Activated CD4-positive, alpha-beta T cell treated with anti-CD3 and anti-CD28 coated beads for 36 hours (primary cell): ENCODE results near the gene TMPRSS11B. TPM values are rescaled to one million over a fixed set of nuclear protein-coding genes. Genes with fewer than 3 reads are reported as not detected.
"Not testable (repeated sequence)": the region's sequence is repeated elsewhere in the genome, so short reads cannot be mapped to it uniquely, and the experiment has no call there.

Source experiments
- ATAC-seq: fragments of 200-7000 bp; cut with Tn5 transposase; one replicate; pipeline ENCODE4 v1.10.0; 2021; ENCODE audit warnings: mild to moderate bottlenecking, moderate library complexity
- CTCF ChIA-PET: fragments of 350-600 bp; sonication (Branson Sonifier 250); formaldehyde crosslinking; loops from one replicate; lab custom pipeline; 2021; ENCODE audit warnings: antibody characterized with exemption; lab: Charles Lee
- POLR2A ChIA-PET: fragments of 350-600 bp; sonication (Branson Sonifier 250); formaldehyde crosslinking; loops from one replicate; lab custom pipeline; 2021; ENCODE audit warnings: antibody characterized with exemption, inconsistent platforms; lab: Charles Lee
- DNase-seq: peaks from one replicate; pipeline ENCODE4 v3.0.0-alpha.2; 2020
- H3K27ac Mint-ChIP-seq: one replicate; pipeline ENCODE4 v1.8.0; 2021; ENCODE audit warnings: mixed read lengths
- H3K27me3 Mint-ChIP-seq: one replicate; pipeline ENCODE4 v1.8.0; 2021; ENCODE audit warnings: mixed read lengths
- H3K36me3 Mint-ChIP-seq: one replicate; pipeline ENCODE4 v1.8.0; 2021; ENCODE audit warnings: low read depth, mixed read lengths
- H3K4me1 Mint-ChIP-seq: one replicate; pipeline ENCODE4 v1.8.0; 2021; ENCODE audit warnings: mixed read lengths
- H3K4me3 Mint-ChIP-seq: one replicate; pipeline ENCODE4 v1.8.0; 2021; ENCODE audit warnings: mild to moderate bottlenecking, moderate library complexity, mixed read lengths
- H3K9me3 Mint-ChIP-seq: one replicate; pipeline ENCODE4 v1.8.0; 2021; ENCODE audit warnings: low read depth, mixed read lengths
- intact Hi-C, 2 experiments: fragments of 100-400 bp; cut with DNase I in 1 of 2; cut with micrococcal nuclease in 1 of 2; formaldehyde crosslinking; loops; one replicate each; pipeline versions ENCODE4 v1.14.2 to v1.15.1; 2022 to 2024; cut with DNase I, micrococcal nuclease
- total RNA-seq, 2 experiments: library from RNA; stranded (reverse); gene quantifications; one replicate each; pipeline ENCODE4 v1.2.3, GENCODE V29; 2021

Gene TMPRSS11B
- total RNA-seq = not detected

GRCh38 chr4:68245594-68245993 lies at the start of gene TMPRSS11B:
Gene TMPRSS11B (minus strand): TSS chr4:68245694. CDS start chr4:68245558, 136 bp downstream.
- peaks cover 14% of the 10 kb centered on the region for H3K4me1 Mint-ChIP-seq
- DNase-seq (no peak), ATAC-seq (no peak)
- no peak within 1 kb of the TSS for H3K4me3 Mint-ChIP-seq
- H3K27ac Mint-ChIP-seq = no peak within 1 kb of the TSS
- intact Hi-C loops = no loop called here
- peaks cover 2% of the 10 kb centered on the region for H3K9me3 Mint-ChIP-seq
- peaks cover 2% of the 10 kb centered on the region for H3K36me3 Mint-ChIP-seq
- ChIA-PET POLR2A (no interaction called here), CTCF (no interaction called here)
- peaks cover 2% of the 10 kb centered on the region for H3K27me3 Mint-ChIP-seq

DNA sequence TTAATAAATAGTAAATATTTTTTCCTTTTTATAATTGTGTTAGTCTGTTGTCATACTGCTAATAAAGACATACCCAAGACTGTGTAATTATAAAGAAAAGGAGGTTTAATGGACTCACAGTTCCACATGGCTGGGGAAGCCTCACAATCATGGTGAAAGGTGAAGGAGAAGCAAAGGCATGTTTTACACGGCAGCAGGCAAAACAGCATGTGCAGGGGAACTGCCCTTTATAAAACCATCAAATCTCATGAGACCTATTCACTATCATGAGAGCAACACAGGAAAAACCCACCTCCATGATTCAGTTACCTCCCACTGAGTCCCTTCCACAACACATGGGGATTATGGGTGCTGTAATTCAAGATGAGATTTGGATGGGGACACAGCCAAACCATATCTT lies 45.8 kb upstream of the TMPRSS11B start:
- DNase-seq (no peak), ATAC-seq (no peak)
- Mint-ChIP-seq H3K27ac (no peak overlapping the region), H3K4me3 (no peak overlapping the region), H3K9me3 (peaks cover 2% of the 10 kb centered on the region), H3K27me3 (peaks cover 4% of the 10 kb centered on the region), H3K4me1 (no peaks in the 10 kb centered on the region), H3K36me3 (no peaks in the 10 kb centered on the region)
- ChIA-PET CTCF (interaction anchor here (1.4 kb wide), 1 partner anchor 19 kb away, joined by 3 read pairs; no protein-coding TSS in a partner anchor), POLR2A (no interaction called here)
- intact Hi-C loops = no loop called here

DNA sequence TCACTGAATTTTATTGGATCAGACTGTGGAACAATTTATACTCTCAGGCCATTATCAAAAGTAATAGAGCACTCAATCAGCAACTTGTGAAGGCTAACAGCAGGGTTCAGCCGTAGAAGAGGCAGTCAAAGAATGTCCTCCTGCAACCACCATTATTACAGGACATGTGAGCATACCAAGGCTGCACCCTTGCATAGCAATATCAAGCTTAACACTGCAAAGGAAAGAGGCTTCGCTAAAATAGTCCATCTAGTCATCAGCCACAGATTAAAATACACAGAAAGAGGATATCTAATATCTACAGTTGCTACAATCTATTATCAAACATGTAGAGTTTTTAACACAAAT lies 42.9 kb upstream of the TMPRSS11B start:
- ATAC-seq = no peak
- H3K4me3 Mint-ChIP-seq = no peak overlapping the region
- peaks cover 5% of the 10 kb centered on the region for H3K27me3 Mint-ChIP-seq
- H3K27ac Mint-ChIP-seq = no peak overlapping the region
- H3K4me1 Mint-ChIP-seq = no peaks in the 10 kb centered on the region
- H3K9me3 Mint-ChIP-seq = peaks cover 2% of the 10 kb centered on the region
- intact Hi-C loops = no loop called here
- CTCF ChIA-PET = no interaction called here
- no peak for DNase-seq
- POLR2A ChIA-PET = no interaction called here
- H3K36me3 Mint-ChIP-seq = no peaks in the 10 kb centered on the region

DNA sequence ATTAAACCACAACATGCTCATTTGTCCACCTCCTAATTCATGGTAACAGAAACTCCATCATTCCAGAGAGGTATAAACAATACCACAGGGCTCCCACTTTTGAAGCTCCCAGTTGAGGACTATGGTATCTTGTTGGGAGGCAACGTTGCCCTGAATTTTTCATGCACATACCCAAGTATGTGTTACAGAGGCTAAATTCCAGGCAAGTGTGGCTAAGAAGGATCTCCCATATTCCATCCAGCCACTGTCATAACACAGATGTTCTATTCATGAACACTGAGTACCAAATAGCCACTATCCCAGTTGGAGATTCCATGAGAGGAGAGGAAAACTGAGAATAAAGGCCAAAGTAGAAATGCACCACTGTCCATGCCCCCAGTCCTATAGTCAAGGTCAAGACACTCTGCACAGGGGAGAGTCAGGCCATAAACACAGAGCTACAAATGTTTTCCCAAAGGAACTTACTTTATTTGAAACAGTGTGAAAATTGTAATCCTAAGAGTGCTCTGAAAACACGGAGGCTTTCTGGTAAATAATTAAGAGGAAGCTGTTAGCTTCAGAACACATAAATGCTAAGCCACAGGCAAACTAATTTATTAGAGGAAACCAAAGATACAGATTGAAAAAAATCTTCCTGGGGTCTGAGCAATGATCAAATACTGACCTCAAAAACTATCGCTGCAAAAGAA lies 42.4 kb upstream of the TMPRSS11B start:
- intact Hi-C loops = no loop called here
- CTCF ChIA-PET = no interaction called here
- H3K4me3 Mint-ChIP-seq = no peak overlapping the region
- DNase-seq (no peak), ATAC-seq (no peak)
- peaks cover 5% of the 10 kb centered on the region for H3K27me3 Mint-ChIP-seq
- POLR2A ChIA-PET = no interaction called here
- H3K36me3 Mint-ChIP-seq = no peaks in the 10 kb centered on the region
- H3K27ac Mint-ChIP-seq = no peak overlapping the region
- no peaks in the 10 kb centered on the region for H3K4me1 Mint-ChIP-seq
- peaks cover 2% of the 10 kb centered on the region for H3K9me3 Mint-ChIP-seq

GRCh38 chr4:68283714-68284113 lies 38.2 kb upstream of the TMPRSS11B start:
- Mint-ChIP-seq H3K9me3 (no peaks in the 10 kb centered on the region), H3K27me3 (peaks cover 5% of the 10 kb centered on the region), H3K27ac (no peak overlapping the region), H3K36me3 (no peaks in the 10 kb centered on the region), H3K4me3 (no peak overlapping the region), H3K4me1 (no peaks in the 10 kb centered on the region)
- POLR2A ChIA-PET = no interaction called here
- no peak for DNase-seq
- no peak for ATAC-seq
- intact Hi-C loops = no loop called here
- CTCF ChIA-PET = no interaction called here

GRCh38 chr4:68283095-68283494 lies 37.6 kb upstream of the TMPRSS11B start:
- H3K27me3 Mint-ChIP-seq = peaks cover 2% of the 10 kb centered on the region
- intact Hi-C loops = no loop called here
- DNase-seq = no peak
- H3K9me3 Mint-ChIP-seq = no peaks in the 10 kb centered on the region
- no peak overlapping the region for H3K4me3 Mint-ChIP-seq
- no peak for ATAC-seq
- no peak overlapping the region for H3K27ac Mint-ChIP-seq
- H3K4me1 Mint-ChIP-seq = no peaks in the 10 kb centered on the region
- ChIA-PET POLR2A (no interaction called here), CTCF (no interaction called here)
- H3K36me3 Mint-ChIP-seq = no peaks in the 10 kb centered on the region

- DNase-seq, H3K36me3 Mint-ChIP-seq, H3K4me3 Mint-ChIP-seq, H3K9me3 Mint-ChIP-seq, H3K4me1 Mint-ChIP-seq, H3K27ac Mint-ChIP-seq, intact Hi-C loops, H3K27me3 Mint-ChIP-seq, ATAC-seq, POLR2A ChIA-PET, CTCF ChIA-PET: not testable (repeated sequence)
Measured at GRCh38 chr4:68281796-68282740, 36.6 kb upstream of the TMPRSS11B start.

DNA sequence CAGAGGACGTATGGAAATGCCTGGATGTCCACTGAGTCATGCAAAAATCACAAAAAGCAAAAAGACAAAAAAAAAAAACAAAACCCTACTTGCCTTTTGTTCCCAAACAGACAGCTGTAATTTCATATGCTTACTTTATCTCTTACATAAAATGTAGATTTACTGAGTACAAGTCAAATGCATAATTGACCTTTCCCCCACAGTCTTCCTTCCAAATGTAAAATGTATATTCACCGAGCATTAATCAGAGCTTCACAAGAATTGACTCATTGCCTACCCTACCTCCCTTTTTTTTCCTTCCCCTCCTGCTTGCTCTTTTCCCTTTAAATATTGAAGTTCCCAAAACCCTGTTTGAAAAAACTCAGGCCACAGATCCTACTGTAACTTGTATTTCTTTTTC lies 32.5 kb upstream of the TMPRSS11B start:
- ChIA-PET POLR2A (no interaction called here), CTCF (no interaction called here)
- Mint-ChIP-seq H3K4me3 (no peak overlapping the region), H3K27me3 (no peaks in the 10 kb centered on the region), H3K36me3 (no peaks in the 10 kb centered on the region), H3K27ac (no peak overlapping the region), H3K9me3 (no peaks in the 10 kb centered on the region), H3K4me1 (no peaks in the 10 kb centered on the region)
- ATAC-seq (no peak), DNase-seq (no peak)
- intact Hi-C loops = no loop called here

DNA sequence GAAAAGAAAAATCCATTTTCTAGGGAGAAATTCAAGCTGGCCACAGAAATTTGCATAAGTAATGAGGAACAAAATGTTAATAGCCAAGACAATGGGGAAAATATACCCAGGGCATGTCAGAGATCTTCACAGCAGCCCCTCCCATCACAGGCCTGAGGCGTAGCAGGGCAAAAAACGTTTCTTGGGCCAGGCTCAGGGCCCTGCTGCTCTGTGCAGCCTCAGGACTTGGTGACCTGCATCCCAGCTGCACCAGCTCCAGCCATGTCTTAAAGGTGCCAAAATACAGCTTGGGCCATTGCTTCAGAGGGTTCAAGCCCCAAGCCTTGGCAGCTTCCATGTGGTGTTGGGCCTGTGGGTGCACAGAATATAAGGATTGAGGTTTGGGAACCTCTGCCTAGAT lies 32.1 kb upstream of the TMPRSS11B start:
- Mint-ChIP-seq H3K27ac (no peak overlapping the region), H3K27me3 (peaks cover 2% of the 10 kb centered on the region), H3K4me1 (no peaks in the 10 kb centered on the region), H3K36me3 (no peaks in the 10 kb centered on the region), H3K9me3 (no peaks in the 10 kb centered on the region), H3K4me3 (no peak overlapping the region)
- ChIA-PET POLR2A (no interaction called here), CTCF (no interaction called here)
- intact Hi-C loops = no loop called here
- no peak for ATAC-seq
- no peak for DNase-seq

GRCh38 chr4:68272860-68273259 lies 27.4 kb upstream of the TMPRSS11B start:
- Mint-ChIP-seq H3K36me3 (no peaks in the 10 kb centered on the region), H3K4me1 (peaks cover under 1% of the 10 kb centered on the region), H3K9me3 (no peaks in the 10 kb centered on the region), H3K4me3 (no peak overlapping the region), H3K27ac (no peak overlapping the region), H3K27me3 (peaks cover 8% of the 10 kb centered on the region)
- ChIA-PET CTCF (interaction anchor here (1.1 to 2.5 kb wide), 13 partner anchors 13 to 897 kb away, joined by 3 to 37 read pairs (median 5); no protein-coding TSS in a partner anchor), POLR2A (no interaction called here)
- ATAC-seq = no peak
- DNase-seq = no peak
- intact Hi-C loops = loop anchor here (1.0 to 5.0 kb wide), 2 partner anchors 103 to 899 kb away; no protein-coding TSS in a partner anchor

DNA sequence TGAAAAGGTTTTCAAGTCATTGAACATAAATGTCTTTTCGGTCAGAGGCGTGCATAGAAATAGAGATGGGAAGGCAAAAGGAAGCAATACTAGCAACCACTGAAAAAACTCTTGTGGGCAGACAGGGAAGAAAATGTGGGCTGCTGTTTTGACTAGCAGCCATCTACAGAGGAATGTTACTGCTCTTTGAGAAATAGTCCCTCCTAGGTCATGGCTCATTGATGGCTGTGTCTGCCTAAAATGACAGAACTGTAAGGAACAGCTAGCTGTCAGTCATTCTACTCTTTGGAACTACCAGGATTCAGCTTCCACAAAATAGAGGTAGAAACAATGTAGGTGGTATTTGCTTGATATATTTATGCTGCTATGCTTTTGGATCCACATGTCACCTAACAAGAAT lies 26.9 kb upstream of the TMPRSS11B start:
- ChIA-PET CTCF (interaction anchor here (0.7 to 2.5 kb wide), 22 partner anchors 8 to 898 kb away, joined by 3 to 37 read pairs (median 4); no protein-coding TSS in a partner anchor), POLR2A (no interaction called here)
- H3K36me3 Mint-ChIP-seq = no peaks in the 10 kb centered on the region
- DNase-seq (no peak), ATAC-seq (peak; percentile 16)
- H3K27ac Mint-ChIP-seq = no peak overlapping the region
- intact Hi-C loops = loop anchor here (1.0 to 5.0 kb wide), 2 partner anchors 104 to 900 kb away; no protein-coding TSS in a partner anchor
- H3K4me3 Mint-ChIP-seq = no peak overlapping the region
- H3K27me3 Mint-ChIP-seq = peaks cover 8% of the 10 kb centered on the region
- peaks cover 4% of the 10 kb centered on the region for H3K4me1 Mint-ChIP-seq
- no peaks in the 10 kb centered on the region for H3K9me3 Mint-ChIP-seq
